Dendritic cell treated with granulocyte-macrophage colony-stimulating factor and Interleukin-4, amounts not matched to agents 40 ng/mL and 50 ng/mL, for 4 days (primary cell): ENCODE data around the gene SIK3.

Source experiments
- H3K27ac Mint-ChIP-seq: one replicate; pipeline ENCODE4 v1.8.0; 2022; ENCODE audit warnings: mild to moderate bottlenecking, mixed read lengths
- H3K27me3 Mint-ChIP-seq: one replicate; pipeline ENCODE4 v1.8.0; 2022; ENCODE audit warnings: mild to moderate bottlenecking, mixed read lengths
- H3K36me3 Mint-ChIP-seq: one replicate; pipeline ENCODE4 v1.8.0; 2022; ENCODE audit warnings: low read depth, mixed read lengths
- H3K4me1 Mint-ChIP-seq: one replicate; pipeline ENCODE4 v1.8.0; 2022; ENCODE audit warnings: low read depth, mixed read lengths
- H3K4me3 Mint-ChIP-seq: one replicate; pipeline ENCODE4 v1.8.0; 2022; ENCODE audit warnings: mild to moderate bottlenecking, moderate library complexity, mixed read lengths
- H3K9me3 Mint-ChIP-seq: one replicate; pipeline ENCODE4 v1.8.0; 2022; ENCODE audit warnings: mixed read lengths
- intact Hi-C: fragments of 100-400 bp; cut with micrococcal nuclease; formaldehyde crosslinking; loops from one replicate; pipeline ENCODE4 v1.15.0; 2022

SIK3 gene

DNA sequence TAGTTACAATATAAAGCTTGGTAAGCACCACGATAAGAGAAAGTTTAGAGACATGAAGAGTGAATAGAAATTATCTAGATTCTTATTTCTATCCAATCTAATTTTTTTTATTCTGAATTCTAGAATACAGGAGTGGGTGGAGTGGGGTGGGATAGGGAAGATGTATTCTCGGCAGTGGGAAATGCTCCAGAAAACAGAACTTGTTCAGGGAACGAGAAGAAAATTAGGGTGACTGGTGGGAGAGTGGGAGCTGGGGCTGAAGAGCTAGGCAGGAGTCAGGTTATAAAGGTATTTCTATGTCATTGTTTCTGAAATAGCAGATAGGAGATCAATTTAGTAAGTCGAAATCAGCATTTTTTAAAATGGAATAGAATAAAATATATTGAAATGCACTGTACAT lies 207.6 kb downstream of the SIK3 start:
- Mint-ChIP-seq H3K36me3 (peaks cover 52% of the 10 kb centered on the region), H3K27me3 (no peaks in the 10 kb centered on the region), H3K27ac (peak overlapping the region; percentile 19), H3K4me1 (peaks cover 18% of the 10 kb centered on the region), H3K4me3 (no peak overlapping the region), H3K9me3 (no peaks in the 10 kb centered on the region)
- intact Hi-C loops, result no loop called here

DNA sequence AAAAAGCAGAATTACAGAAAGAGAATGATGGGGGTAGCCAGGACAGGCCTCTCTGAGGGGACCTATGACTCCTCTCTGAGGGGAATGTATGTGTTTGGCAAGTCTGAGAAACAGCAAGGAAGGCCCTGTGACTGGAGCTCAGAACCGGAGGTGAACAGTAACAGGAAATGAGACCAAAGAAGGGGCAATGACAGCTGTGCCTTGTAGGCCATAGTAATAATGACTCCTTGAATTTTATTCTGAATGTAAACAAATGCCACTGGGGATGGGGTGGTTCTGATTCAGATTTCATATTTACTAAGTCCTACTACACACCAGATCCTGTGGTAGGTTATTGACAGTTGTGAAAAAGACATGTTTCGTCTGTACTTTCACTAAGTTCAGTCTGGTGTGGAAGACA lies 208.0 kb downstream of the SIK3 start:
- H3K27ac Mint-ChIP-seq, result peak overlapping the region; percentile 19
- peaks cover 51% of the 10 kb centered on the region for H3K36me3 Mint-ChIP-seq
- intact Hi-C loops, result no loop called here
- H3K27me3 Mint-ChIP-seq, result no peaks in the 10 kb centered on the region
- peaks cover 14% of the 10 kb centered on the region for H3K4me1 Mint-ChIP-seq
- H3K9me3 Mint-ChIP-seq, result no peaks in the 10 kb centered on the region
- no peak overlapping the region for H3K4me3 Mint-ChIP-seq

DNA sequence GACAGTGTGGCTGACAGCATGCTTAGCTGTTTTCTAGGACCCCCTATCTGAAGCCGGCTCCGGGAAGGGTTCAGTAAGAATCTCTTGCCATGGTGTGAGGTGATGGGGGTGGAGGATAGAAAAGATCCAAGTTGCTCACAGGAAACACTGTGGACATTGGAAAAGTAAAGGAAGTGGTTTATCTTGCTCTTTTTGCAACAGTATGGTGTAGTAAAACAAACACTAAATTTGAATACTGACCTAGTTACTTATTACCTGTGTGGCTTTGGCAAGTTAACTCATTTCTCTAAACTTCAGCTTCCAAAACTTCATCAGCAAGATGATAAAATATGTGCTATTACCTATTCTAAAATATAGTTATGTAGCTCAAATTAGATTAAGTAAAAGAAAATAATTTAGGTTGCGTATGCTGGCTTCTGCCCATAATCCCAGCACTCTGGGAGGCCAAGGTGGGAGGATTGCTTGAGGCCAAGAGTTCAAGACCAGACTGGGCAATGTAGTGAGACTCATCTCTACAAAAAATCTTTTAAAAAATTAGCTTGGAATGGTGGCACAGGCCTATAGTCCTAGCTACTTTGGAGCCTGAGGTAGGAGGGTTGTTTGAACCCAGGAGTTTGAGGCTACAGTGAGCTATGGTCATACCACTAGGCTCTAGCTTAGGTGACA lies 209.2 kb downstream of the SIK3 start:
- Mint-ChIP-seq H3K9me3 (no peaks in the 10 kb centered on the region), H3K4me3 (no peak overlapping the region), H3K4me1 (peaks cover 9% of the 10 kb centered on the region), H3K36me3 (peaks cover 40% of the 10 kb centered on the region), H3K27ac (no peak overlapping the region), H3K27me3 (no peaks in the 10 kb centered on the region)
- intact Hi-C loops, result no loop called here

DNA sequence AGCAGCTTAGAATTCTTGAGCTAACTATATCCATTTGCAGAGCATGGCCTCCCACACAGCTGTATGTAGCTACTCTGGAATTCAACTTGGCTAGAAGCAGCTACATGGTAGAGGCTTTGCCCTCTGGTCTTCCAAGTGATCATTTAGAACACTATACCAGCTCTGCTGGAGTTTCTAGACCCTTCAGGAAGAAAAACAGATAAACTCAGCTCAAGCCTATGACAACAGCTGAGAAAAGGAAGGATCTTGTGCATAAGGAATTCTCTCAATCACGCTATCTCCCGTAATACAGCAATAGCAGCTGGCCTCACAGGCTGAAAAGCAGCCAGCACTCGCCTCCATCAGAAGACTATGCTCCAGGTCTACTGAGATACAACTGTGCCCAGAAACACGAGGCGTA lies 210.2 kb downstream of the SIK3 start:
- no peaks in the 10 kb centered on the region for H3K27me3 Mint-ChIP-seq
- peaks cover 30% of the 10 kb centered on the region for H3K36me3 Mint-ChIP-seq
- intact Hi-C loops, result no loop called here
- H3K9me3 Mint-ChIP-seq, result no peaks in the 10 kb centered on the region
- H3K27ac Mint-ChIP-seq, result no peak overlapping the region
- peaks cover 9% of the 10 kb centered on the region for H3K4me1 Mint-ChIP-seq
- H3K4me3 Mint-ChIP-seq, result no peak overlapping the region

DNA sequence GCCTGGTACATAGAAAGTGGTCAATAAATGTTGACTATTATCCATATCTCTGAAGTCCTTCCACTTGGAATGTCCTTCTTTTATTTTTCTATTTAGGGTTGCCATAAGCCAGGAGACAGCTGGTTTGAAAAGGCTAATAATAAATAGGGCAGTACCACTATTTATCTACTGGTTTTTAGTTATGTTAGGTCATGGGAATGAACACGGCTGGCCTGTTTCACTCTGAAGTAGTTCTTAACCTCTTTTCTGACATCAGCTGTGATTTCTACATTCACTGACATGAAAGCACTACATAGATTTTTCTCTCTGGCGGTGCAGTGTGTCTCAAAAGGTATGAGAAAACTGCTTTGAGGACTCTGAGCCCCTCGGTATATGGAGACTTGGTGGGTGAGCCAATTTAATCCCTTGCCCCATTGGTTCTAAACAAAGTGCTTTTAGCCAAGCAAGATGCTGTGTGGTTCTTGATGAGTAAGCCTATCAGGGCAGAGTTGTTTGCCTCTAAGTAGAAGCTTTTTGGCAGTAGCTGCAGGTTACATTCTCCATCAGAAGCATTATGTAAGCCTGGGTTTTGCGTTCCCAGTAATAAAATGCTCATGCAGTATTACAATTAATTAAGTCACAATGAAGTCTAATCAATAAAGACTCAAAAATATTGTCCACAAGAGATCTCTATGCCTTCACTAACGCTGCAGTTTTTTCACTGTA lies 212.1 kb downstream of the SIK3 start:
- intact Hi-C loops, result no loop called here
- Mint-ChIP-seq H3K36me3 (peaks cover 17% of the 10 kb centered on the region), H3K27me3 (no peaks in the 10 kb centered on the region), H3K9me3 (no peaks in the 10 kb centered on the region), H3K27ac (no peak overlapping the region), H3K4me1 (peaks cover 9% of the 10 kb centered on the region), H3K4me3 (no peak overlapping the region)

DNA sequence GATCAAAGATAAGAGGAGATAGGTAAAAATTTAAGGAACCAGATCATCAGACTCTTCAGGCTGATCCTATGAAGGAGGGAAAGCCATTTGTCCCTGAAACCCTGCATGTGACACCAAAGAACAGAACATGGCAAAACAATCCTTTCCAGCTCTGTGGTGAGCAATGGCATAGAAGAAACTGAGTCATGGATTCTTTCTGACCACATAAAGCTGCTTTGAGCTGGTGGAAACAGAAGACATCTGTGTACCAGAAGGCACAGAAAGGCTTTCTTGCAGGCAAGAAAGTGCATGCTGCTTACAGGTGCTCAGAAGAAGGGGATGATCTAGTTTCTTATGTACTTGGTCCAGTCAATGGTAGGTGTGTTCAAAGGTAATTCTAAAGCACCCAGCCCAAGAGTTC lies 215.8 kb downstream of the SIK3 start:
- Mint-ChIP-seq H3K27ac (no peak overlapping the region), H3K4me1 (peaks cover 5% of the 10 kb centered on the region), H3K36me3 (peaks cover 25% of the 10 kb centered on the region), H3K9me3 (no peaks in the 10 kb centered on the region), H3K27me3 (no peaks in the 10 kb centered on the region), H3K4me3 (no peak overlapping the region)
- intact Hi-C loops, result no loop called here

DNA sequence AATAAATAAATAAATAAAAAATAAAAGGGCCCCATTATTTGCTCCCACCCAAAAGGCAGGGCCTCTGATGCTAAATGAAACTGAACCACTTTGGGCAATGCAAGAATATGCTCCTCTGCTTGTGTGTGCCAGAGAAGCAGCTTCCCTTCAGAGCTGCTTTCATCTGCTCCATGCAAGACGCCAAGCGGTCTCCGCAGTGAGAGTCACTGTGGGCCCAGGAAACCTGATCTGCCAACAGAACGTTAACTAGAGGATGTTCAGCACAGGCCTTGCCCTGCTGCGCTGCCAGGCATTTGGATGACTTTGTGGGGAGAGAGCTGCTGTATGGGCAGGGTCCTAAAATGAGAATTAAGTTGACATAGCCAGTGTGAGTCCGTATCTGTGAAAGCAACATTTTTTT lies 217.1 kb downstream of the SIK3 start:
- no peak overlapping the region for H3K27ac Mint-ChIP-seq
- H3K4me1 Mint-ChIP-seq, result peaks cover 5% of the 10 kb centered on the region
- peaks cover 27% of the 10 kb centered on the region for H3K36me3 Mint-ChIP-seq
- H3K4me3 Mint-ChIP-seq, result no peak overlapping the region
- H3K27me3 Mint-ChIP-seq, result no peaks in the 10 kb centered on the region
- intact Hi-C loops, result no loop called here
- H3K9me3 Mint-ChIP-seq, result no peaks in the 10 kb centered on the region

DNA sequence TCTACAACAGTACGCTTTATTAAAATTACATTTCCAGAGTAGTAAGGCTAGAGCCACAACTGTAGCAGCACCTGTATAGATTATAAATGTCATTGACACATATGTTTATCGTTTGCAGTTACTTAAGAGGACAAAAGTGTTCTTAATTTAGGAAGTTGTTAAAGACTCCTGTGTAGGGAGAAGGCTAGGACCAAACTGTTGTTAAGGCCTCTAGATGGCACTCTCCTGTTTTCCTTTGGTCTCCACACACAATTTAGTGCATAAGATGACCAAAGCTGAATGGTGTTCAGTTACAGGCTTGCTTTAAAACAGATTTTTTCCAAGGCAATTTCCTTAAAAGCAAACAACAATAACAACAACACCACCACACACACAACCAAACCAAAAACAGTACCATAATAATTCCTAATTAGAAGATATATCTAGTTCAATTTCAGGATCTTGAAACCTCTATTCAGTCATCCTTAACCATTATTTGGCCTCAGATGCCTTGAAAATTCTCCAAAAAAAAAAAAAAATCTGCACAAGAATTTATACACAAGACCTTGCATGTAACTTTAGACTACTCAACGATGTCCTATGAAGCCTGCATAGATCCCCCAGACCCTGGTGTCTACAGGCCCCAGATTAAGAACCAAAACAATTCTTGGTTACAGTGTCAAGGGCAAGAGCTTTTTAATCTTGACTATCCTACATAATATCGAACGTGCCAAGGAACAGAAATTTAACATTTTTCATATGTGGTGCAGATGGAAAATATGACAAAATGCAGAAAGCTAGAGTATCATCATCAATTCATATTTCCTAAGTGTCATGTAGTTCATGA lies 218.2 kb downstream of the SIK3 start:
- intact Hi-C loops, result loop anchor here (1.0 to 10.0 kb wide), 2 partner anchors 226 to 345 kb away; no protein-coding TSS in a partner anchor
- H3K36me3 Mint-ChIP-seq, result peaks cover 38% of the 10 kb centered on the region
- H3K27ac Mint-ChIP-seq, result no peak overlapping the region
- H3K9me3 Mint-ChIP-seq, result no peaks in the 10 kb centered on the region
- H3K27me3 Mint-ChIP-seq, result no peaks in the 10 kb centered on the region
- no peak overlapping the region for H3K4me3 Mint-ChIP-seq
- H3K4me1 Mint-ChIP-seq, result peaks cover 5% of the 10 kb centered on the region

DNA sequence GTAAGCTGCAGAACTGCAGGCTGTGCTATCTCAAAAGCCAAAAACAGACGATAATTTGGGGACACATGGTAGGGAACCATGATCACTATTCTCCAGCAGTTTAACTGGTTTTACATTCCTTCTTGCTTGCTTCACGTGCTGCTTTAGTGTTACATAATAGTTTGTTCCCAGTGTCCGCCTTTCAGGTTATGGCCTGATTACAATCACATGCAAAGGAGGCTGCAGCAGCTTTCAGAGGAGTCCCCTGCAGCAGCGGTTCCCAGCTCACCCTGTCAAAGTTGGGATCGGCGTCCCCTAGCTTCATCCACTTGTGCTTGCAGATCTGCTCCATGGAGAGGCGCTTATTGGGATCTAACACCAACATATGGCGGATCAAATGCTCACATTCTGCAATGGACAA lies 221.6 kb downstream of the SIK3 start:
- Mint-ChIP-seq H3K27me3 (no peaks in the 10 kb centered on the region), H3K9me3 (no peaks in the 10 kb centered on the region), H3K27ac (no peak overlapping the region), H3K36me3 (peaks cover 71% of the 10 kb centered on the region), H3K4me1 (peaks cover 10% of the 10 kb centered on the region), H3K4me3 (no peak overlapping the region)
- intact Hi-C loops, result loop anchor here (10.0 kb wide), 1 partner anchor 348 kb away; no protein-coding TSS in a partner anchor

DNA sequence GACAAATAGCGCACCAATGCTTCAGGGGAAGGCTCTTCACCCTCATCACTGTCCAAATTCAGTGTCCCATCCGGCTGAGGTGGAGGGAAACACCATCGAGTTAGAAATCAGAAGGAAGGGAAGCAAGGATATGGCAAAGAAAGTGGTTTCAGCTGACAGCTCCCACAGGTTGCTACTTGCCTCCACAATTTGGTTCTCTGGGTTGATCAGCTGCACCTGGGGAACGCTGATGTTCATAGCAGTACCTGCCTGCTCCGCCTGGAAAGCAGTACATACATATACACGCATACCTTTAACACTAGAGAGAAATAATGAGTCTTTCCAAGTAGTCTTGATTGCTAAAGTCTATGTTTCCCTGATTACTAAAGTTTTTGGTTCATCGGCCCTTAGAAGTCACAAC lies 223.0 kb downstream of the SIK3 start:
- H3K36me3 Mint-ChIP-seq, result peaks cover 78% of the 10 kb centered on the region
- intact Hi-C loops, result loop anchor here (10.0 kb wide), 1 partner anchor 350 kb away; no protein-coding TSS in a partner anchor
- no peaks in the 10 kb centered on the region for H3K9me3 Mint-ChIP-seq
- H3K4me1 Mint-ChIP-seq, result peaks cover 18% of the 10 kb centered on the region
- H3K27ac Mint-ChIP-seq, result no peak overlapping the region
- H3K27me3 Mint-ChIP-seq, result no peaks in the 10 kb centered on the region
- no peak overlapping the region for H3K4me3 Mint-ChIP-seq

DNA sequence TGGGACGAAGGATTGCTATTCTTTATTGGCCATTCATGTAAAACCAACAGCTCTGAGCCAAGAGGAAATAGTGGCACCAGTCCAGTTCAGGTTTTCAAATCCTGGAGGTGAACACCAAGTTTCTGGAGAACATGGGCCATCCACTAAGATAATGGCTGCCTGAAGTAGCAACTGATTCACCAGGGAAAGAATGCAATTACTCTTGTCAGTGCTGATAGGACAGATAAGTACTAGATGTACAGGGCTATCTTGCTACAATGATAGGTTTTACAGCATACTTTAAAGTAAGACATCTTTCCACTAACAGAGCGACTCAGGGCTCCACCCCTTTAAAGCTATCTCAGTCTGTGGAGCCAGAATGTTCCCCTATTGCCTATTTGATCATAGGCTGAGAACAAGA lies 224.0 kb downstream of the SIK3 start:
- Mint-ChIP-seq H3K27me3 (no peaks in the 10 kb centered on the region), H3K36me3 (peaks cover 87% of the 10 kb centered on the region), H3K4me3 (no peak overlapping the region), H3K9me3 (no peaks in the 10 kb centered on the region), H3K4me1 (peaks cover 12% of the 10 kb centered on the region), H3K27ac (no peak overlapping the region)
- intact Hi-C loops, result loop anchor here (10.0 kb wide), 1 partner anchor 351 kb away; no protein-coding TSS in a partner anchor

DNA sequence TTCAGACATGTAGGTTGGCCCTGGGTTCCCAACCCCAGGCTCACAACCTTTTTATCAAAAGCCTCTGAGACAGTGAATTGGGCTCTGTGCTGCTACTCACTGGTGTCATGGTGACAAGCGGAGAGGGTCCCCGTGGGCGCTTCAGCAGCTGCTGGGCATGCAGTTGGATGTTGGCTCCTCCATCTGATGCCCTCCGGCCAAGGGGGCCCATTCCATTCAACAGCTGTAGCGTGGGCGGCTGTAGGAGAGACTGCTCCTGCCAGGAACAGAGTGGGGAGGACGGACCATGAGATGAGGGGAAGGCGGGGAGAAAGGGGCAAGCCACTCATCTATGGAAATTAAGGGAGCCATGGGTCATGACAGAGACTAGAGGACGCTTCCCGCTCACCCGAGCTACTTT lies 224.8 kb downstream of the SIK3 start:
- H3K36me3 Mint-ChIP-seq, result peaks cover 91% of the 10 kb centered on the region
- intact Hi-C loops, result loop anchor here (10.0 kb wide), 1 partner anchor 351 kb away; no protein-coding TSS in a partner anchor
- H3K4me3 Mint-ChIP-seq, result no peak overlapping the region
- H3K27ac Mint-ChIP-seq, result no peak overlapping the region
- H3K4me1 Mint-ChIP-seq, result peaks cover 12% of the 10 kb centered on the region
- no peaks in the 10 kb centered on the region for H3K9me3 Mint-ChIP-seq
- no peaks in the 10 kb centered on the region for H3K27me3 Mint-ChIP-seq

DNA sequence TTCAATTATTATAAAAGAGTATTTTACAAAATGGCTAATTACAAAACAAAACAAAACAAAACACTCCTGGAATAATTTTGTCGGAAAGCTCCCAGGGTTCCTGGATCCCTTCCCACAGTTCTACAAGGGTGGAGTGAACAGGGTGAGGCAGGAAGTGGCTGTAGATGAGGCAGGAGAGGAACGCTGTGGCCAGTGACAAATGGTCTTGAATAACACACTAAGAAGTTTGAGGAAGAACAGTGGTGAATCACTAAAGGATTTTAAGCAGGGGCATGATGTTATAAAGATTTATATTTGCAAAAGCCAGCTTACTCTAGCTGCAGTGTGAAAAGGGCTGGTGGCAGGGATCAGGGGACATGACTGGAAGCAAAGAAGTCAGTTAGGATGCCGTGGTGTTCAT lies 227.0 kb downstream of the SIK3 start:
- H3K36me3 Mint-ChIP-seq, result peaks cover 99% of the 10 kb centered on the region
- H3K9me3 Mint-ChIP-seq, result no peaks in the 10 kb centered on the region

DNA sequence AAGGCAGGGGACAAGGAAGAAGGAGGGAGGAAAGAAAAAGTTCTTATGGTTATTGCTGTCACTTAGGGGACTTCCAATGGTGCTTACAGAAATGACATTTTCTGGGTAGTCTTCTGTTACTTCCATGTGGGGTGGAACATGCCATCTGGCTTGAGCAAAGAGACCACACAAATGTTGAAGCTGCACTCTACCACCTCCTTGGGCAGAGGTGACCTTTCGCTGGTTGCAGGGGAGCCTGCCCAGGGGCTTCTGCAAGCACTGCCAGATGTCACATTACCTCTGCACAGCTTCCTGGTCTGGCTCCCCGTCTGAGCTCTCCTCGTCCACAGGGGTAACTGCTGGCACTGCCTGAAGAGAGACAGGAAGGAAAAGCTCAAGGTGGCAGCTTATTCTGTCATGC lies 228.2 kb downstream of the SIK3 start:
- Mint-ChIP-seq H3K9me3 (no peaks in the 10 kb centered on the region), H3K4me1 (peaks cover 12% of the 10 kb centered on the region), H3K4me3 (no peak overlapping the region), H3K36me3 (peaks cover 99% of the 10 kb centered on the region), H3K27ac (peak overlapping the region; percentile 14), H3K27me3 (no peaks in the 10 kb centered on the region)
- intact Hi-C loops, result loop anchor here (10.0 kb wide), 1 partner anchor 355 kb away; no protein-coding TSS in a partner anchor

More for the DNA sequence above, 227.0 kb downstream of the SIK3 start:
- Mint-ChIP-seq H3K4me1 (peaks cover 12% of the 10 kb centered on the region), H3K4me3 (no peak overlapping the region), H3K27ac (peak overlapping the region; percentile 11), H3K27me3 (no peaks in the 10 kb centered on the region)
- intact Hi-C loops, result loop anchor here (10.0 kb wide), 1 partner anchor 354 kb away; no protein-coding TSS in a partner anchor
